NCI-H510A treated with DMSO at 0.1 percent for 48 hours (cell line): ENCODE data around the gene PAFAH1B2.
"Not testable (repeated sequence)": the region's sequence is repeated elsewhere in the genome, so short reads cannot be mapped to it uniquely, and the experiment has no call there.

Experiments used
- DNase-seq: peaks from one replicate; lab custom pipeline; 2025; lab: John Stamatoyannopoulos, UW

The PAFAH1B2 gene

GRCh38 chr11:117143871-117144476, at the start of gene PAFAH1B2:
TSS of gene PAFAH1B2 (plus strand) at chr11:117144287. CDS start at chr11:117152448, 8,161 bp downstream.
- DNase-seq, result peak; percentile 88

DNA sequence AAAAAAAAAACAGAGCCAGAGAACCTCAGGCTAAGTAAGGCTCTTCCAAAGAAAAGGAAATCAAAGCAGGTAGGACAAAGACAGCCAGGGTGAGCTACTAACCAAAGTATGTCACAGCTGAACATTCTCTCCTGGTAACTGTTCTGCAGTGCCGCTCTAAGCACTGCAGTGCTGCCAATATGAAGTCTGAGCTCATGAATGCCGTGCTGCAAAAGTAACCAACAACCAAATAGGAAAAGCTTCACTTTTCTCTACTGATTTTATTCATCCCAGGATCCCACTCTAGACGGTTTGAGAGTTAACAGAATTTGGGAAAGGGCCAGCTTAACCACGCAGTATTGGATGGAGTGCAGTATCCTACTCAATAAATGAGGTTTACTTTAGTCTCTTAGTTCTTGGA, 49.3 kb upstream of the PAFAH1B2 start:
- no peak for DNase-seq

DNA sequence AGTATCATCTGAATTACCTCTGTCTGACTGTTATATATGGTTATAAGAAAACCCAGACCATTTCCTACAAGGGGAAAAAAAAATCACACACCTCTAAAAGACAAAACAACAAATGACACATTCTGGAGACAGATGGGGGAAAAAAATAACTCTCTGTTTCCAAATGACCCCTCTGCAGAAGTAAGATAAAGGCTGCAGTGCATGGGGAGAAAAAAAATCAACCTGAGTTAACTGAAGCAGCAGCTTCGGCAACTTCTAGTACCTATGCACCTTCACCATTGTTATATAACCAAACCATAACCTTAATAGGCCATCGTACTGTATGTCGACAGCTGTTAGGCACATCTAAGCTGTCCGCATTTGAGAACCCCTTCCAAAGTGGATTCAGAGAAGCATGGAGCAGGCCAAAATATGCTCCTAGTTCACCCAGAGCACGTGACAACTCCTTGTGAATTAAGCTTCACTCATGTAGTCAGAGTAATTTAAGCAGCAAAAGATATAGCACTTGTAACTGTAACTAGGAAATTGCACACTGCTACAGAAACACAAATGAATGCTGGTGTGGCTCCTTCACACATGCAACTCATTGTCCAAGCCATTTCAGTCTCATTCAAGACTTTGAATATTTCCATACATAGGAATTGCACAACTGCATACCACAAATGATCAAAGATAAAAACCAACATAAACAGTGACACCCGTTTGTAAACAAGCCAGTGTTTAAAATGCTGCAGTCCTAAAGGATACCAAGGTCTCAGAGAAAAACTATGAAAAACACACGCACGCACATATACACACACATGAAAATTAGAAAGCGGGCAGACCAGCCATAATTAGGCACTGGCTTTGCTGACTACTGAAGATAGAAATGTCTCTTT, 48.6 kb upstream of the PAFAH1B2 start:
- DNase-seq, result peak; percentile 37

DNA sequence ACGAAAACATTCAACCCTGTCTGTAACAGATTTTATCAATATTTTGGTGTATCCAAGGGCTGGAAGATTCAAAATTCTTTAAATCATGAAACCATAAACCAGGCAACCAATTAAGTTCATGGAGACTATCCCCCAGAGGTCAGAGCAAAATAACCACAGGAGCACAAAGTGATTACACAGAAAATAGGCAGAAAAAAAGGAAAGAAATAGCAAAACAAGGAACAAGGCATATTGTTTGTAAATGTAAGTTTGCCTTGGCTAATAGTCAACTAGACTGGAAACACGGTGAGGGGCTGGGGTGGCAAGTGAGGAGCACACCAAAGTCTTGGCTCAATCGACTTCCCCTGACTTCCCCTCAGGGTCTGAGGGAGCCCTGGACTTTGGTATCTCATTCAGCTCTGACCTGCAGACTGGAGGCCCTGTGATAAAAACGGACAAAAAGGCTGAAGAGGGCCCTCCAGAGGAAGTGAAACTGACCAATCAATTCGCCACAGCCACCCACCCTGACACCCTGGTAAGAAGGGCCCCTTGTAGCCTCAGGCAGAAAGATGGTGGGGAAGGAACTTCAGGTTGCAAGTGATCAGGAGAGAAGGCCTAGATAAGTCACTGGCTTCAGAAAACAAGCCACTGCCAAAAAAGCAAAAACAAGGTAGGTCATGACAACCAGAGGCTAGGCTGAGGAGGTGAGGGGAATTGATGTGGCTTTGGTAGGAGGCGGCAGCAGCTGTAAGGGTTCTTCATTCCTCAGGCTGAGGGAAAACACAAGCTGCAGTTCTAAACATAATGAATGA, 47.7 kb upstream of the PAFAH1B2 start:
- DNase-seq, result no peak

DNA sequence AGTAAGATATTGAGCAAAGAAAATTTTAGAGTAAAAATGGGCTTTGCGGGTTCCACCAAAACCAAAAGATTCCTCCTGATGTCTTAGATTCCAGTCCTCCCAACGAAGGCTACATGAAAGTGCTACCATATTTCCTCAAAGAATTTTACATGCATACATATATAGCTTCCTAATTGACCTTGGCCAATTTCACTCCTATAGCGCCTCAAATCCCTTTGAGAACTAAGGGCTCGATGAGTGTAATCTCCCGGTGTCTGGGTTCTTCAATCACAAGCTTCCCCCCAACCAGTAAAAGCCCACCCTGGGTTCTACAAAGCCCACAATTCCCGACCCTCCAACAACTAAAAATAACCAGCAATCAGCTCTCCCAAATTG, 47.1 kb upstream of the PAFAH1B2 start:
- no peak for DNase-seq

DNA sequence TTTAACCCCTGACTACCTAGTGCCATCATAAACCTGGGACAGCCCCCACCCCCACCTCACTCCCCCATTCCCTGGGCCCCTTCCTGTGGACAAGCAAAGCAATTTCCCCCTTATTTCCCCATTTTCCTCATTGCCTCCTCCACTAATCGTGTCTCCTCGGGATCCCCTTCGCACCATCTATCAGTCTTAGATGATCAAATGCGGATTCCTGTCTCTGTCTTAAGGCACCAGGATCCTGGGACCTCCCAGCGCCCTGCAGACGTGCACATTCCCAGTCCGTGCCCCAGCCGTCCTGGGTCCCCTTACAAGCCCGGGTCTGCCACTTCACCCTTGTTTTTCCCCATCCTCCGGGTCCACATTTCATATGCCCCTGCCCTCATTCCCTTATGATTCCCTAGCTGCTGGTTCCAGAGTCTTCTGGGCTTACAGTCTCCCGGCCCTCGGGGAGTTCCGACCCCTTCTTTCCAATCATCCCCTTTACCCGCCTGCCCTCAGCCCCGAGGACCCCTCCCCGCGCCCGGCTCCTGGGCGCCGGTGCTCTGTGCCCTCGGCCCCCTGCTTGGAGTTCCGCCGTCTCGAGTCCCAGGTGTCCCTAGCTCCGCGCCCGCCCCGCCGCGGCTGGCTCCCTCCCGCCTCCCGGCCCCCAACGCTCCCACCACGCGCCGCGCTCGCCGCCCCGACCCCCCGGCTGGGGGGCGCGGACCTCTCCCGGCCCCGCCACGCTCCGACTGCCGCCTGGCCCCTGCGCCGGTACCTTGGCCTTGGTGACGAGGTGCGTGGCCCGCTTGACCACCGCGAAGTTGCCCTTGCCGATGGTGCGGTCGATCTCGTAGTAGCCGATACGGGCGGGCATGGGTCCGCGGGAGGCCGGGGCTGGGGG, 46.5 kb upstream of the PAFAH1B2 start:
- DNase-seq, result no peak

- DNase-seq, result peak; percentile 74
Observed at GRCh38 chr11:117098269-117099232, 45.5 kb upstream of the PAFAH1B2 start, which contains the start of gene SIK3. TSS of gene SIK3 (minus strand) at chr11:117098428. CDS start at chr11:117098415, 13 bp downstream.

DNA sequence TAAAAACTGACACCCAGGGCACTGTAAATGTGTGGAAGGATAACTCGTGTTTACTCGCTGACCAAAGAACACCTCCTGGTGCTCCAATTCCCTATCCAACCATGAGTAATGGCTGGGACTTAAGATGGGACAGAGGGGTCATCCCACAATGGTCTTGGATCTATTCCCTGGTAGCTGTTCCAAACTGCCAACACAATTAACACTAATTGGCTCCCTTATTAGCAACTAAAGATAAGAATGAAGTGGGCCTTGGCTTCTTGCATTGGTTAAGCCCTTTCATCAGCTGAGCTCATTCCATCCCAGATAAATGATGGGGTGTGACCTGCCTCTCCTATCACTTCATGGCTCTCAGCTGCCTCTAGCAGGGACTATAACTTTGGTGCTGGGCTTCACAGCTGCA, 44.4 kb upstream of the PAFAH1B2 start:
- no peak for DNase-seq

DNA sequence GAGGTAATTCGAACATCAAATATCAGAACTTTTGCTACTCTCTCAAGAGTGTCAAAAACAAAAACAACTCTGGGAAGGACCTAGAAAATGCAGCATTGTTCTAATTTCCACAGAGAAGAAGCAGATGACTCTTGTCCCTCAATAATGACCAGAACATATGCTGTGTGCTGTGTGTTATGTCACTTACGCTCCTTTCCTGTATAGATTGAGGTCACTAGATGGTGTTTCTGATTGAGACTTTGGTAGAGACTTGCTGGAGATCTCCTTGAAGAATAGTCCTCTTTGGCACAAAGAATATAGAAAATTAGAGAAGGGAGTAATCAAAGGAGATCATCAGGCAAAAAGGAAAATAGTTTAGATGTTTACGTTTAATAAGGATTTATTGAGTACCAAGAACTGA, 43.5 kb upstream of the PAFAH1B2 start:
- no peak for DNase-seq

DNA sequence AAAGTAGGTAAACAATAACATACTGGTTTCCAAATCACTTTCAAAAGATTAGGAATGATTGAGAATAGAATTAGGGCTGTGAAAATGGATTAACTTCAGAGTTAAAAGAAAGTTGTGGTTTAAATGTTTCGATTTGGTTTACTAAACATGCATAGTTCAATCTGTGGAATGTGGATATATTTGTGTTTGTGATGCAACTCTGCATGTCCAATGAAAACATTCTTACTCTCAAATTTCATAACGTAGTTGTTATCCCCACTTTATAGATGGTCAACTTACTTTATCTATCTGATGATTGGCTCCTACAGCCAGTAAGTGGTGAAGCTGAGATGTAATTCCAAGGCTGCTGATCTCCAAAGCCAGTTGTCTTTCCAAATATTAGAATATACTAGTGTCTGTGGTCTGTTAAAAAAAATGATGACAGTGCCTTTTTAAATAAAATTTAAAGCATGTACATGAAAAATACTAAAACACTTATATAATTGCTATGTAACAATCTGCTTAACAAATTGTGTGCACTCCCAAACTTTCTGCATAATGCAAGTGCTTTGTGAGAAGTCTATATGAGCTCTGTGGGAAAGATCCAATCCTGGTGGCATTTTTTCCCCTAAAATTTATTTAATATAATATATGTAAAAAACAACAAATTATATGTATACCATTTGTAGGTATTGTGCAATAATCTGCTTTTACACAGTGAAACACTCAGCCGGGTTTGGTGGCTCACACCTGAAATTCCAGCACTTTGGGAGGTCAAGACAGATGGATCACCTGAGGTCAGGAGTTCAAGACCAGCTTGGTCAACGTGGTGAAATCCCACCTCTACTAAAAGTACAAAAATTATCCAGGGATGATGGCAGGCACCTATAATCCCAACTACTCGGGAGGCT, 36.1 kb upstream of the PAFAH1B2 start:
- DNase-seq, result no peak

GRCh38 chr11:117110294-117110950, 33.7 kb upstream of the PAFAH1B2 start:
- no peak for DNase-seq

GRCh38 chr11:117112497-117112896, 31.6 kb upstream of the PAFAH1B2 start:
- DNase-seq, result not testable (repeated sequence)

GRCh38 chr11:117112939-117113338, 31.1 kb upstream of the PAFAH1B2 start:
- DNase-seq, result not testable (repeated sequence)

DNA sequence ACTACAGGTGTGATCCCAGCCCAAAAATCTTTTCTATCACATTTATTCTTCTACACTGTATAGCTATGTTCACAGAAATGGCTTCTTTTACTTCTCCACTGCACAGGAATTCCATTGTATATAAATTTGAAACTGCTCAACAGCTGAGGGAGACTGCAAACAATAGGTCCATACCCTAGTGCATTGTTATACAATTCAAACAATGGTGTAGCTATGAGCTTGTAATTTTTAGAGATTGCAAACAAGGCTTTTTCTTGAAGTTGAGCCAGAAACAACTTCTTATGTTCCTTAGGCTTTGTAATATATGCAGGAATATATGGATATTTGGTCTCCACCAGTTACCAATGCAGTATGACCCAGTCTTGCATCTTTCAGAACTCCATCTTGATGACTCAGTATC, 26.4 kb upstream of the PAFAH1B2 start:
- DNase-seq, result no peak

DNA sequence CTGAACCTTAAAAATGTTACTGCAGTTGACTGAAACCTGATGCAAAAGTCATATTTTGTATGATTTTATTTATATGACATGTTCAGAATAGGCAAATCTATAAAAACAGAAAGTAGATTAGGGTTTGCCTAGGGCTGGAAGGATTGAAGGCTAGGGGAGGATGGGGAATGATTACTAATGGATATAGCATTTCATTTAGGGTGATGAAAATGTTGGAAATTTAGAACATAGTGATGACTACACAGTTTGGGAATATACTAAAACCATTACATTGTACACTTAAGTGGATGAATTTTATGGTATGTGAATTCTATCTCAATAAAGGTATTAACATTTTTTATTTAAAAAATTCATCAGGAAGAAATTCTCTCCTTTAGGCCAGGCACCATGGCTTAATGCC, 22.9 kb upstream of the PAFAH1B2 start:
- DNase-seq, result no peak

GRCh38 chr11:117122556-117122955, 21.5 kb upstream of the PAFAH1B2 start:
- DNase-seq, result peak; percentile 45

DNA sequence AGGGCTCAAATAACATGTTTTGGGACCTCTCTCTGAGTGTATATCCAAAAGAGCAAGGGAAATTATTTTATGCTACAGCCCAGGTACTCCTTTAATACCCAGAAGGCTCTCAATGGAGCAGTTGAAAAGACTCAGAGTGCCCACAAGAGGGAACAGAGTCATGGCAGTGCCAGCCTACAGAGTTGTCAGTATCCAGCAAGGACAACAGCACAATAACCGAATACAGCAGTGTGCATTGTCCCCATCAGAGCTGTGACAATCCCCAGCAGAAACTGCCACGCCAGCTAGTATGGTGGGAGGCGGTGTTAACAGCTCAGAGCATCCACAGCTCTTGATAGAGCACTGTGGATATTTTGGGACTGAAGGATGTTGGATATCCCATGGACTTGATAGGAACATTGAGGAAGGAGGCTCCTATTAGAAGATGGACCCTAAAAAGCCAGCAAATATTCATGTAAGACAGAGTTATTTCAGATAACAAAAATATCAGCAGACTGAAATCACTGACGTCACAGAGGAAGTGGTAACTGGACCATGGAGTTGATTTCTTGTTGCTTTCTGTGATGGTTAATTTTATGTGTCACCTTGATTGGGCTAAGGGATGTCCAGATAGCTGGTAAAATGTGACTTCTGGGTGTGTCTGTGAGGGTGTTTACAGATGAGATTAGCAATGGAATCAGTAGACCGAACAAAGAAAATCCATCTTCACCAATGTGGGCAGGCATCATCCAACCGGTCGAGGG, 17.7 kb upstream of the PAFAH1B2 start:
- DNase-seq, result no peak
